Stimulated activated naive CD4-positive, alpha-beta T cell (primary cell): Measurements from ENCODE around the gene RABGGTA.

Source experiments
- DNase-seq, 6 experiments: peaks; one replicate each; lab custom pipeline; 2025; lab: John Stamatoyannopoulos, UW

RABGGTA gene

GRCh38 chr14:24304019-24304387, 32.6 kb upstream of the RABGGTA start:
- no peak for DNase-seq

GRCh38 chr14:24300326-24300980, 29.1 kb upstream of the RABGGTA start:
- DNase-seq = no peak

DNA sequence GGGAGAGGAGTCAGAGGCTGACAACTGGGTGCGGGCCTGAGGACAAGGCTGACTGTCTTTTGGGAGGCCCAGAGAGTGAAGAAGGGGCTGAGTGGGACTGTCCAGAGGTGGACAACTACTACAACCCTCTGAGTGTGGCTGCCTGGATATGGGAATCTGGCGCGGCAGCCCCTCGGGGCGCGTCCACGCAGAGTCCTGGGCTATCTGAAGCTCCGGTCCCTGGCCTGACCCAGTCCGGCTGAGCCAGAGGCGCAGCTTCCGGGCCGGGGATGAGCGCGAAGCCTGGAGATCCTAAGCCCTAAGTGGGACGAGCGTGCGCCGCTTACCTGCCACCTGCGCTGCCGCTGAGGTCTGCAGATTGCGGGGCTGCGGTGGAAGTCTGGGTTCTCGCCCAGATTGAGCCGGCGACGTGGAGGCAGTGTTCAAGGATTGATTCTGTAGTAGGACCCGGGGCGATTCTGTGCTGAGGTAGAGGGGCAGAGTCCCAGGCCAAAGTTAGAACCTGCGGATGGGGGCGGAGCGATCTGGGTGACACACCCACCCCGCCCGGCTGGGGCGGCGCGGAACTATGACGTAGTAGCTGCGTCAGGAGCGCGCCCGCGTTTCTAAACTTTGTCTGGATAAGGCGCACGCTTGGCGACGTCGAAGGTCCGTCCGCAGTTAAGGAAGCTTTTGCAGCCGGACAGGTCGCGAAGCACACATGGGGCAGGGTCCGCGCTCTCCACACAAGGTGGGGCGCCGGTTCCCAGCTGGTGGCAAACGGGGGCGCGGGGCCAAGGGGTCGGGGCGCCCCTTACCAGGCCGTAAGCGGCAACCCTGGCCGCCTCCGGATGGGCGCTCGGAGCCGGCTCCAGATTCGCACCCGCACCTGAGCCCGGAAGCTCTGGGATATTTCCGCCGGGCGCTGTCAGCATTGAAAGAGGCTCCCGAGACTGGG, 28.1 kb upstream of the RABGGTA start, which contains the start of the genes DHRS1 and NOP9:
TSS of gene DHRS1 (minus strand) at position 526 of the 937 bp plus-strand sequence. CDS start 674 bp downstream, outside the sequence.
TSS of gene NOP9 (plus strand) at position 596 of the 937 bp plus-strand sequence. CDS start at position 701, 105 bp downstream.
- peak; percentile 80 to 94 (median 88) for DNase-seq

- DNase-seq = no peak
Observed at GRCh38 chr14:24298892-24299254, 27.5 kb upstream of the RABGGTA start.

DNA sequence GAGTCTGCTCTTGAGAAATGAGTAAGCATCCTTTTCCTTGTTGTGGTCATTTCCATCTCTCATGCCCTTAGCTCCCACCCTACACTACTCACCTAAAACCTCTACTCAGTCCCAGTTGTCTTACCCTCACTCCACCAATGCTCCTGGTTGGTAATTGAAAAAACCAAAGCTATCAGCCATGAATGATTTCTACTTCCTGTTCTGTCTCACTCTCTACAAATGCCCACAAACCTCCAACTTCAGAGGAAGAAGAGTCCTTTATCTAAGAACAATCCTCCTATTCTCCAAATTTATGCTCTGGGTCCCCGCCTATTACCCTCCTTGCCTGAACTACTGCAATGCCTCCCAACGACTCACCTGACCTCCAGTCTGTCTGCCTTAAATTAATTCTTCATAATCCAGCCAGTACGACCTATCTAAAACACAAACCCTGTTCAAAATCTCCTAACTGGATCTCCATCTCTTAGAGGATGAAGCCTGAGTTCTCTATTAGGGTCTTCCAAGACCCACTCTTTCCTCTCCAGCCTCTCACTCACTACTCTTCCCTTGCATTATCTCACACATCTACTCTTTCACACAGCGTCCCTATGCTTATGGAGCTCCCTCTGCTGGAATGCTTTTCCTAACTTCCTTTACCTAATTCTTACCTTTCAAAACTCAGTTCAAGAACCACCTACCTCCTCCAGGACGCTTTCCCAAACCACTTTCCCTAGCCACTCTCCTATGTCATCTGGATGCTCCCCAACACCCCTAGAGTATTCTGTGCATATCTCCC, 26.0 kb upstream of the RABGGTA start:
- no peak for DNase-seq

DNA sequence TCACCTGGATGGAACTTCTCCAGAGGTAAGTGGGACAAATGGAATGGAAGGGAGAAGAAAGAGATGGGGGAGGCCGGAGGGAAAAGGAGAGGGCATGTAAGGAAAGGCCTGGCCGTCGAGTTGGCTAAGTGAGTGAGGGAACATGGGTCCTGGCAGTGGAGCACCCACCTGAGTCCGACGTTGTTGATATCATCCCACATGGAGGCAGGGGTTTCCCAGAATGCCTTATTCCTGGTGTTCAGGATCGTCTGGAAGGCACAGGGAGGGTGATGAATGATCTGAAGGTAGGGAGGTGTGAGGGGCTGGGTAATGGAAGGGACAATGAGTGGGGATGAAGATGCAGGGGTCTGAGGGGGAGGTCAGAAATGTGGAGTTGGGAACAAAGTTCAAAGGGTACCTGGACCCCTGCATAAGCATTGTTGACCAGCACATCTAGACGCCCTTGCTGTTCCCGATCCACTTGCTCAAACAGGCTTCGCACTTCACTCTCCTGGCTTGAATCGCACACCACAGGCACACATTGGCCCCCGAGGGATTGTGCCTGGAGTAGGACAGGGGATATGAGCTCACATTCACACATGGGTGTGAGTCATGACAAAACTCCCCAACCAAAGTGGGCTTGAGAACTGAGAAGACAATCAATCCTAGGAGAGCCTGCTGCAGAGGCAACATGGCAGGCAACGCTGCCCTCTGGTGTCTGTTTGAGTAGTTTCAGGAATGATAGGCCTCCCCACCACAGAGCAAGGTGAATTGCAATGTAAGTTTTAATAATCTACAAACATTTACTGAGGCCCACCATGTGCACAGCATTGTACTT, 25.2 kb upstream of the RABGGTA start:
- DNase-seq = peak; percentile 39 to 75 (median 62)

GRCh38 chr14:24293525-24293924, 22.1 kb upstream of the RABGGTA start:
- no peak for DNase-seq

- no peak for DNase-seq
Observed at GRCh38 chr14:24292118-24292807, 20.9 kb upstream of the RABGGTA start.

DNA sequence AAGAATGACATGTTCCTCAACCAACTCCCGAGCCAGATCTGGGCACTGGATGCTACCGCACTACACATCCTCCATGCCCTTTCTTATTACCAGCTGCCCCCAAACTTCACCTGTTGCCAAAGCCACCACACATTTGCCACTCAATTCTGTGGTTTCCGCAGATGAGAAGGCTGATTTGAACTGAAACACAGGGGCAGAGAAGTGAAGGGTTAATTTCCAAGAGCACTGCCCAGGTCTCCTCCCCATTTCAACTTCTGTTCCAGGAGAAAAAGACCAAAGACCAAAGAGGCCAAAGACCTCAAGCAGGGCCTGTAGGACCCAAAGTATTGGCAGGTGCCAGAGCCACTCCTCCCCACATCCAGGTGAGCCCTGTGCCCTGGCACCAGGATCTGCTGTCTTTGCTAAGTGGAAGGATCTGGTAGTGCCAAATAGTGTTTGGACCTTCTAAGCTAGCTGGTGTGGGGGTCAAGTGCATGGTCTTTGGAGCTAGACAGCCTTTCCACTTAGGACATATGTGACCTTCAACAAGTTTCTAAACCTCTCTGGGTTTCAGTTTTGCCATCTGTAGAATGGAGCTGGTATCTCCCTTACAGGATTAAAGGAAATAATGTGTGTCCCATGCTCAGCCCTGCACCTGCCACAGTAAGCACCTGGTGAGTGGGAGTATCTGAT, 20.2 kb upstream of the RABGGTA start:
- no peak for DNase-seq

DNA sequence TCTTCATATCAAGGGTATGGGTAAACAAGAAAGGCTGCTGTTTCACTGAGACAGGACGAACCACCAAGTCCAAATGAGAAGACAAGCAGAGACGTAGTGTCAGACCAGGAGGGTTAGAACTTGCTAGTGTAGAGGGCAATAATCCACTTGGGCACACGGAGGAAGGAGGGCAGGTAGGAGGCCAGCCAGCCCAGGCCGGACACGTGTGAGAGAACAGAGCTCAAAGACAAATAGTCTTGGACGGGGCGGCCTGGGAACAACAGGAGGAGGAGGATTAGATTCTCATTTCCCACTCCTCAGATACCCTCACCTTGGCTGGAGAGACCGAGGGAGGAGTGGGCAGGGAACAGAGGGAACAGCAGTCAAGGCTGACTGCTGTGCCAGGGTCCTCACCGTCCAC, 19.3 kb upstream of the RABGGTA start:
- DNase-seq = no peak

GRCh38 chr14:24289649-24290280, 18.4 kb upstream of the RABGGTA start:
- no peak for DNase-seq

DNA sequence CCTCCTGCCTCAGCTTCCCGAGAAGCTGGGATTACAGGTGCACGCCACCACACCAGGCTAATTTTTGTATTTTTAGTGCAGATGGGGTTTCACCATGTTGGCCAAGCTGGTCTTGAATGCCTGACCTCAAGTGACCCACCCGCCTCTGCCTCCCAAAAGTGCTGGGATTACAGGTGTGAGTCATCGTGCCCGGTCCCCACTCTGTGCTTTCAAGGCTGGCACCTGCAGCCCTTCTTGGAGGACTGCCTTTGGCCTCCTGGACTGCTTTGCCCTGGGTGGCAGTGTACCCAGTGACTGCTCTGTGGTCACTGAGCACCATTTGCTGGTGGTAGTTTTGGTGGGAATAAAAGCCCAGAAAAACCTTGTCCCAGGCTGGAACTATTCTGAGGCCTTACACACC, 15.6 kb upstream of the RABGGTA start:
- no peak for DNase-seq

GRCh38 chr14:24285351-24285750, 14.0 kb upstream of the RABGGTA start:
- no peak for DNase-seq

DNA sequence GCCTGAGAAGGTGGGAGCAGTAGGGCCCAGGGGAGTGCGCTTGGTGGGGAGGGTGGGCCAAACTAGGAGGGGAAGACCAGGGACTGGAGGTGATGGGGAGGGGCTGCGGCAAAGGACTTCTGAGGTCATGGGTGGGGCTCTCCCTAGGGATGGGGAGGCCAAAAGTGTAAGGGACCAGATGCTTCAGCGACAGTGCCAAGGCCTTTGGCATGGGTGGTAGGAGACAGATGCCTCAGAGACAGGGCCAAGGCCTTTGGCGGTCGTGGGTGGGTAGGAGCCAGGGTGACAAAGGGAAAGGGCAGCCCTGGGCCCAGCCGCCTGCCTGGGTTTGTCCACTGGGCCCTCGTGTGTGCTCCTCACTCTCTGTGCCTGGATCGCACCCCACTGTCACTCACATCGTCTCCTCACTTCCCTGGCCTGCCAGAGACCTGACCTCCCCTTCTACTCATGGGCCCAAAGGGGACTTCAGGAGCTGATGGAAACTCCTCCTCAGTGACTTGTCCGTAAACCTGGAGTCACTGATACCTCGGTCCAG, 13.2 kb upstream of the RABGGTA start:
- DNase-seq = no peak

DNA sequence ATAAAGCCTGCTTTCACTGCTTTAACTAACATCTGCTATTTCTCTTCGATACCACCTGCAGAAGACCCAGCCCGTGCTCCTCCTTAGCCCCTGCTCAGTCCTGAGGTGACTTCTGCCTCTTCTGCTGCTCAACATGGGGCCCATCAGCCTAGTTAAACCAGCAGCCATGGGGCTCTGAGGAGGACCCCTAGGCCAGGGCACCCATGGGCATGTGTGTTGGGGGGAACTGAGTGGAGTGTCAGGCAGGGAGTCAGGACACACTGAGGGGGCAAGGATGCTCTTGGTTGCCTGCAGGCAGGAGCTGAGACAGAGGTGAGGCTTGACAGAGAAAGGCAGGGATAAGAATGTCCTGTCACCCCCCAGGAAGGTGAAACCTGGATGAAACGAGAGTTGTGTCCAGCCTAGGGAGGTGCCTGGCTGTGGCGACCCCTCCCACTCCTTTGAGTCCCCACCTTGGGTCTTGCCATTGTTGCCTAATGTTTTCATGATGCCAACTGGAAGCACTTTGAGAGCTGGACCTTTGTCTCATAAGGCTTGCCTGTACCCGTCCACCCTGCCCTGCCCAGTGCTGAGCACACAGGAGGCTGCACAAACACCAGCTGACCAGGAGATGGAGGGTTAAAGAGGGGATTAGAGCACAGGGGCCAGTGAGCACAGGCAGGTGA, 12.5 kb upstream of the RABGGTA start:
- no peak for DNase-seq

- no peak for DNase-seq
Observed at GRCh38 chr14:24282736-24283135, 11.3 kb upstream of the RABGGTA start.

- DNase-seq = no peak
Observed at GRCh38 chr14:24281636-24282035, 10.2 kb upstream of the RABGGTA start.

GRCh38 chr14:24280797-24281460, 9.5 kb upstream of the RABGGTA start:
- no peak for DNase-seq
